Stomach (tissue), 4 donors: ENCODE results near the gene WIZ.

Source experiments
- POLR2A ChIP-seq, 4 donors: fragments of 450-650 bp; IDR thresholded peaks; one replicate each; pipeline ENCODE4 v1.6.1; 2016; ENCODE audit warnings: antibody characterized with exemption in 4 of 4, control low read depth in 2 of 4, mild to moderate bottlenecking in 1 of 4, moderate library complexity in 1 of 4
- POLR2AphosphoS5 ChIP-seq, 3 donors: sonication (generic); formaldehyde crosslinking; IDR thresholded peaks; one replicate each; pipeline ENCODE4 v1.6.1; 2016; ENCODE audit warnings: antibody characterized with exemption in 3 of 3
- TF ChIP-seq, protein P1 (sequence below), 7 experiments: fragments of 450-650 bp in 4 of 7; fragments of 200-600 bp in 3 of 7; sonication (generic) in 3 of 7; IDR thresholded peaks; one replicate each; pipeline ENCODE4 v1.5.1; 2016 to 2019; ENCODE audit warnings: antibody characterized with exemption in 7 of 7, control low read depth in 2 of 7, mild to moderate bottlenecking in 1 of 7

DNA sequence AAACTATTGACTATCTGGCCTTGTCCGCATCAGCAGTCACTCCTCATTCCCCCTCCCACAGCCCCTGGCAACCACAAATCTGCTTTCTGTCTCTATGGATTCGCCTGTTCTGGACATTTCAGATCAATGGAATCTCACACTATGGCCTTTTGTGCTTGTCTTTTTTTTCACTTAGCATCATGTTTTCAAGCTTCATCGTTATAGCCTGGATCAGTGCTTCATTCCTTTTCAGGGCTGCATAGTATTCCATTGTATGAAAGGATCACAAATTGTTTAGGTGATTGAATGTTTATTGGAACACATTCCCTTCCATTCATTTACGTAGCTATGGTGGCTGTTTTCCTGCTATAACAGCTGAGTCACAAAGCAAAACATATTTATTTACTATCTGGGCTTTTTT is 37.3 kb upstream of the WIZ start:
- TF ChIP-seq, protein P1, sequence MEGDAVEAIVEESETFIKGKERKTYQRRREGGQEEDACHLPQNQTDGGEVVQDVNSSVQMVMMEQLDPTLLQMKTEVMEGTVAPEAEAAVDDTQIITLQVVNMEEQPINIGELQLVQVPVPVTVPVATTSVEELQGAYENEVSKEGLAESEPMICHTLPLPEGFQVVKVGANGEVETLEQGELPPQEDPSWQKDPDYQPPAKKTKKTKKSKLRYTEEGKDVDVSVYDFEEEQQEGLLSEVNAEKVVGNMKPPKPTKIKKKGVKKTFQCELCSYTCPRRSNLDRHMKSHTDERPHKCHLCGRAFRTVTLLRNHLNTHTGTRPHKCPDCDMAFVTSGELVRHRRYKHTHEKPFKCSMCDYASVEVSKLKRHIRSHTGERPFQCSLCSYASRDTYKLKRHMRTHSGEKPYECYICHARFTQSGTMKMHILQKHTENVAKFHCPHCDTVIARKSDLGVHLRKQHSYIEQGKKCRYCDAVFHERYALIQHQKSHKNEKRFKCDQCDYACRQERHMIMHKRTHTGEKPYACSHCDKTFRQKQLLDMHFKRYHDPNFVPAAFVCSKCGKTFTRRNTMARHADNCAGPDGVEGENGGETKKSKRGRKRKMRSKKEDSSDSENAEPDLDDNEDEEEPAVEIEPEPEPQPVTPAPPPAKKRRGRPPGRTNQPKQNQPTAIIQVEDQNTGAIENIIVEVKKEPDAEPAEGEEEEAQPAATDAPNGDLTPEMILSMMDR (IDR thresholded peaks at IDR 0.05): no peak
- no peak for TF ChIP-seq POLR2A (IDR thresholded peaks at IDR 0.05)
- no peak for TF ChIP-seq POLR2AphosphoS5 (IDR thresholded peaks at IDR 0.05)
